ENCODE data around the gene AFP. TPM values are rescaled to one million over a fixed set of nuclear protein-coding genes. Genes with fewer than 3 reads are reported as not detected.

The AFP gene
- total and polyA plus RNA-seq, 2 donors from 2014 or later = 11.6 TPM; not detected in 1

DNA sequence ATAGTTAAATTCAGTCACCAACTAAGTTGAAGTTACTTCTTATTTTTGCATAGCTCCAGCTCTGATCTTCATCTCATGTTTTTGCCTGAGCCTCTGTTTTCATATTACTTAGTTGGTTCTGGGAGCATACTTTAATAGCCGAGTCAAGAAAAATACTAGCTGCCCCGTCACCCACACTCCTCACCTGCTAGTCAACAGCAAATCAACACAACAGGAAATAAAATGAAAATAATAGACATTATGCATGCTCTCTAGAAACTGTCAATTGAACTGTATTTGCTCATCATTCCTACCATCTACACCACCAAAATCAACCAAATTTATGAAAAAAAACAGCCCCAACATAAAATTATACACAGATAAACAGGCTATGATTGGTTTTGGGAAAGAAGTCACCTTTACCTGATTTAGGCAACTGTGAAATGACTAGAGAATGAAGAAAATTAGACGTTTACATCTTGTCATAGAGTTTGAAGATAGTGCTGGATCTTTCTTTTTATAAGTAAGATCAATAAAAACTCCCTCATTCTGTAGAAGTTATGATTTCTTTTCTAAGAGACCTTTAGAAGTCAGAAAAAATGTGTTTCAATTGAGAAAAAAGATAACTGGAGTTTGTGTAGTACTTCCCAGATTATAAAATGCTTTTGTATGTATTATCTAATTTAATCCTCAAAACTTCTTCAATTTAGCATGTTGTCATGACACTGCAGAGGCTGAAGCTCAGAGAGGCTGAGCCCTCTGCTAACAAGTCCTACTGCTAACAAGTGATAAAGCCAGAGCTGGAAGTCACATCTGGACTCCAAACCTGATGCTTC, 24.9 kb upstream of the AFP start:
- Histone ChIP-seq H3K4me3 (ENCODE audit: low read length in 3 of 3) (no peak overlapping the region), H3K27me3 (ENCODE audit: control insufficient read depth, insufficient read depth, low read length) (no peaks in the 10 kb centered on the region), H3K36me3 (ENCODE audit: control insufficient read depth in 2 of 3, insufficient read depth in 3 of 3, low read length in 3 of 3) (no peaks in the 10 kb centered on the region), H3K27ac (ENCODE audit: low read depth in 2 of 2, low read length in 2 of 2) (no peak overlapping the region), H3K4me1 (ENCODE audit: control insufficient read depth in 2 of 3, insufficient read depth in 2 of 3, low read depth in 1 of 3, low read length in 3 of 3) (no peaks in the 10 kb centered on the region), H3K9me3 (ENCODE audit: control insufficient read depth in 2 of 3, insufficient read depth in 1 of 3, low read length in 3 of 3) (no peaks in the 10 kb centered on the region), H3K9ac (ENCODE audit: low read length in 3 of 3) (no peak overlapping the region)
- intact Hi-C loops (cut with DNase I) = no loop called here
- no peak for DNase-seq
- FAIRE-seq = no peak
- no peak for TF ChIP-seq CTCF (IDR thresholded peaks at IDR 0.05; ENCODE audit: borderline replicate concordance, extremely low read depth, insufficient read depth)

GRCh38 chr4:73411731-73412414, 24.1 kb upstream of the AFP start:
- no peak overlapping the region for H3K9ac ChIP-seq (ENCODE audit: low read length in 3 of 3)
- no peak for FAIRE-seq

GRCh38 chr4:73413294-73413755, 22.7 kb upstream of the AFP start:
- H3K27me3 ChIP-seq (ENCODE audit: control insufficient read depth, insufficient read depth, low read length) = no peaks in the 10 kb centered on the region
- H3K4me3 ChIP-seq (ENCODE audit: low read length in 3 of 3) = peak overlapping the region in 2 of 3 donors; percentile 15 to 43
- H3K9me3 ChIP-seq (ENCODE audit: control insufficient read depth in 2 of 3, insufficient read depth in 1 of 3, low read length in 3 of 3) = no peaks in the 10 kb centered on the region
- no peak for DNase-seq
- no peak for FAIRE-seq
- no peaks in the 10 kb centered on the region for H3K4me1 ChIP-seq (ENCODE audit: control insufficient read depth in 2 of 3, insufficient read depth in 2 of 3, low read depth in 1 of 3, low read length in 3 of 3)
- no peaks in the 10 kb centered on the region for H3K36me3 ChIP-seq (ENCODE audit: control insufficient read depth in 2 of 3, insufficient read depth in 3 of 3, low read length in 3 of 3)
- no peak overlapping the region for H3K9ac ChIP-seq (ENCODE audit: low read length in 3 of 3)
- intact Hi-C loops (cut with DNase I) = no loop called here
- TF ChIP-seq CTCF (IDR thresholded peaks at IDR 0.05; ENCODE audit: borderline replicate concordance, extremely low read depth, insufficient read depth) = no peak
- no peak overlapping the region for H3K27ac ChIP-seq (ENCODE audit: low read depth in 2 of 2, low read length in 2 of 2)

More at GRCh38 chr4:73411731-73412414, 24.1 kb upstream of the AFP start:
- peak overlapping the region in 1 of 2 donors; percentile 52 for H3K27ac ChIP-seq (ENCODE audit: low read depth in 2 of 2, low read length in 2 of 2)
- peak overlapping the region in 2 of 3 donors; percentile 5 to 29 for H3K4me3 ChIP-seq (ENCODE audit: low read length in 3 of 3)
- DNase-seq = no peak
- H3K4me1 ChIP-seq (ENCODE audit: control insufficient read depth in 2 of 3, insufficient read depth in 2 of 3, low read depth in 1 of 3, low read length in 3 of 3) = no peaks in the 10 kb centered on the region
- intact Hi-C loops (cut with DNase I) = no loop called here
- no peaks in the 10 kb centered on the region for H3K27me3 ChIP-seq (ENCODE audit: control insufficient read depth, insufficient read depth, low read length)
- no peaks in the 10 kb centered on the region for H3K36me3 ChIP-seq (ENCODE audit: control insufficient read depth in 2 of 3, insufficient read depth in 3 of 3, low read length in 3 of 3)
- no peak for TF ChIP-seq CTCF (IDR thresholded peaks at IDR 0.05; ENCODE audit: borderline replicate concordance, extremely low read depth, insufficient read depth)
- no peaks in the 10 kb centered on the region for H3K9me3 ChIP-seq (ENCODE audit: control insufficient read depth in 2 of 3, insufficient read depth in 1 of 3, low read length in 3 of 3)

Data from kidney (tissue), 14 donors.